CD4-positive, alpha-beta T cell treated with Interleukin-12 subunit alpha and Interleukin-12 subunit beta, for 1 hour (primary cell): ENCODE results near the gene SHISA5.
"Not testable (repeated sequence)": the region's sequence is repeated elsewhere in the genome, so short reads cannot be mapped to it uniquely, and the experiment has no call there.

Experiments
- DNase-seq: peaks from one replicate; pipeline ENCODE4 v3.0.0-alpha.2; 2020

Gene SHISA5

DNA sequence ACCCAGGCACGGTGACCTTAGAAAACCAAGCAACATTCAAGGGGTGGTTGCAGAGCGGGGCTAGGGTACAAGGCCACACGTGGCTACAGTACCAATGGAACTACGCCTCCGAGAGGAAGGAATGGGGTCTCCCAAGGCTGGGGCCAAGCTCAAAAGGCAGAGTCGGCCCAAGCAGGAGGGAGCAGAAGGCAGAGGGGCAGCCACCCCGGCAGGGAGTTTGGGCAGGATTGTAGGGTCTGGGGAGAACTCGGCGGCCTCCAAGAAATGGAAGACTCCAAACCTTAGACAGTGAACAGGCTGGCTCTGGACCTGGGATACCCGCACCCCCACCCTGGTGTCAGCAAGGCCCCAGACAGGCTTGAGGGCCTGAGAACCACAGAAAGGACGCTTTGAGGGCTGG is 28.8 kb downstream of the SHISA5 start:
- DNase-seq: no peak

- DNase-seq: no peak
Measured at GRCh38 chr3:48474619-48475018, 29.4 kb downstream of the SHISA5 start.

- DNase-seq: not testable (repeated sequence)
Measured at GRCh38 chr3:48474031-48474430, 29.9 kb downstream of the SHISA5 start.

DNA sequence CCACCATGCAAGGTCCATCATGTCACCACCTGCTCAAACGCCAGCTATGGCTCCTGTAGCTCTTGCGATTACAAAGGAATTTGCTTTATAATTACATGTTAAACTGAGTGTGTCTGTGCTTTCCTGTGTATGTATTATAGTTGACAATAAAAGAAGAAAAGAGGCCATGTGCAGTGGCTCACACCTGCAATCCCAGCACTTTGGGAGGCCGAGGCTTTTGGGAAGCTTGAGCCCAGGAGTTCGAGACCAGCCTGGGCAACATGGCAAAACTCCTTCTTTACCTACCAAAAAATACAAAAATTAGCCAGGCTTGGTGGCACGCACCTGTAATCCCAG is 30.4 kb downstream of the SHISA5 start:
- no peak for DNase-seq

- peak; percentile 97 for DNase-seq
Measured at GRCh38 chr3:48472923-48473616, 30.9 kb downstream of the SHISA5 start.

GRCh38 chr3:48472673-48472922 is 31.4 kb downstream of the SHISA5 start:
- no peak for DNase-seq

- no peak for DNase-seq
Measured at GRCh38 chr3:48470286-48470685, 33.7 kb downstream of the SHISA5 start.

GRCh38 chr3:48469046-48469915 is 34.7 kb downstream of the SHISA5 start:
- no peak for DNase-seq

- DNase-seq: no peak
Measured at GRCh38 chr3:48468329-48468731, 35.6 kb downstream of the SHISA5 start.

- DNase-seq: no peak
Measured at GRCh38 chr3:48467473-48468267, 36.3 kb downstream of the SHISA5 start.

- DNase-seq: no peak
Measured at GRCh38 chr3:48467110-48467454, 36.9 kb downstream of the SHISA5 start.

GRCh38 chr3:48466386-48467109 is 37.4 kb downstream of the SHISA5 start:
- DNase-seq: peak; percentile 40

- DNase-seq: peak; percentile 82
Measured at GRCh38 chr3:48465531-48466378, 38.2 kb downstream of the SHISA5 start.

DNA sequence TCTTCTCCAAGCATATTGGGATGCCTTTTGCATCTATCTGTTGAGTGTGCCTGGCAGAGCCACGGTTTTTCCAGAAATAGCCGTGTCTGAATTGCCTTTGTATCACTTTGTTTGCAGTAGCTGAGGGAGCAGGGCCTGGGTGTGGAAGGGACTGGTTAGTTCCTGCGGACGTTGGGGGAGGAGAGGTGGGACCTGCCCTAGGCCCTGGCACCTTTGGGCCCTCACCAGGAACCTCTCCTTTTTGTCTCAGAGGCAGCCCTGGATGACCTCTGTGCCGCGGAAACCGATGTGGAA is 38.8 kb downstream of the SHISA5 start:
- DNase-seq: no peak

- no peak for DNase-seq
Measured at GRCh38 chr3:48464713-48465221, 39.2 kb downstream of the SHISA5 start.

DNA sequence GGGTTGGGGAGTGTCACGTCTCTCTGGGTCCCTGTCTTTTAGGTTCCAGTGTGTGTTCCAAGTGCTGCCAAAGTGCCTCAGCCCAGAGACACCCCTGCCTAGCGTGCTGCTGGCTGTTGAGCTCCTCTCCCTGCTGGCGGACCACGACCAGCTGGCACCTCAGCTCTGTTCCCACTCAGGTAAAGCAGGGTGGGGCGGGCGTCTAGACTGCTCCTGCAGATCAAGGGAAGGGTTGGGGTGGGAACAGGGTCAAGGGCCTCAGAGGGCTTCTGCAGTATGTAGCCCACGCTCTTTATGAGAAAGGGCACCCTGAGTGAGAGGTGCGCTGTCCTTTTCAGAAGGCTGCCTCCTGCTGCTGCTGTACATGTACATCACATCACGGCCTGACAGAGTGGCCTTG is 40.3 kb downstream of the SHISA5 start:
- no peak for DNase-seq

- DNase-seq: not testable (repeated sequence)
Measured at GRCh38 chr3:48461767-48462166, 42.2 kb downstream of the SHISA5 start.

- no peak for DNase-seq
Measured at GRCh38 chr3:48460517-48460902, 43.5 kb downstream of the SHISA5 start.

- no peak for DNase-seq
Measured at GRCh38 chr3:48459773-48460516, 44.0 kb downstream of the SHISA5 start.

- DNase-seq: no peak
Measured at GRCh38 chr3:48459331-48459730, 44.6 kb downstream of the SHISA5 start.

DNA sequence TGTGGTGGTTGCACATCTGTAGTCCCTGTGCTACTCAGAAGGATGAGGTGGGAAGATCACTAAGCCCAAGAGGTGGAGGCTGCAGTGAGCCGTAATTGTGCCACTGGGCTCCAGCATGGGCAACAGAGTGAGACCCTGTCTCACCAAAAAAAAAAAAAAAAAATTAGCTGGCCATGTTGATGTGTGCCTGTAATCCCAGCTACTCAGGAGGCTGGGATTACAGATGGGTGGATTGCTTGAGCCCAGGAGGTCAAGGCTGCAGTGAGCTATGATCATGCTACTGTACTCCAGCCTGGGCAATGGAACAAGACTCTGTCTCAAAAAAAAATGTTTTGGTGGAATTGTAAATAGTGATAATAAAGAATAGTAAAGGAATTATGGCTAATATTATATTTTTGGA is 47.5 kb downstream of the SHISA5 start:
- no peak for DNase-seq

DNA sequence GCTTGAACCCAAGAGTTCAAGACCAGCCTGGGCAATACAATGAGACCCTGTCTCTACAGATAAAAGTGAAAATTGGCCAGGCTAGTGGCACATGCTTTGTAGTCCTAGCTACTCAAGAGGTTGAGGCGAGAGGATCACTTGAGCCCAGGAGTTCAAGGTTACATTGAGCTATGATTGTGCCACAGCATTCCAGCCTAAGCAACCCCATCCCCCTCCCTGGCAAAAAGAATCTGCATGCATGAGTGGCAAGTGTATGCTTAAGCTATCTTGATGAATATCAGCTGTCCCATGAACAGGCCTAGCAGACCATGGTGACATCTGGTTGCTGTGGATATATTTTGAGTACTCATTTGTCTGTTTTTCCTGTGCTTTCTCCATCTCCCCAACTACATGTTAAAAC is 52.7 kb downstream of the SHISA5 start:
- no peak for DNase-seq
